Stomach (tissue), 4 donors: ENCODE results near the gene COX8A.

Experiments used
- EP300 ChIP-seq: sonication (generic); formaldehyde crosslinking; IDR thresholded peaks from one replicate; pipeline ENCODE4 v1.6.1; 2017; ENCODE audit warnings: antibody characterized with exemption
- POLR2A ChIP-seq, 4 donors: fragments of 450-650 bp; IDR thresholded peaks; one replicate each; pipeline ENCODE4 v1.6.1; 2016; ENCODE audit warnings: antibody characterized with exemption in 4 of 4, control low read depth in 2 of 4, mild to moderate bottlenecking in 1 of 4, moderate library complexity in 1 of 4
- POLR2AphosphoS5 ChIP-seq, 3 donors: sonication (generic); formaldehyde crosslinking; IDR thresholded peaks; one replicate each; pipeline ENCODE4 v1.6.1; 2016; ENCODE audit warnings: antibody characterized with exemption in 3 of 3
- TF ChIP-seq, protein P1 (sequence below), 7 experiments: fragments of 450-650 bp in 4 of 7; fragments of 200-600 bp in 3 of 7; sonication (generic) in 3 of 7; IDR thresholded peaks; one replicate each; pipeline ENCODE4 v1.5.1; 2016 to 2019; ENCODE audit warnings: antibody characterized with exemption in 7 of 7, control low read depth in 2 of 7, mild to moderate bottlenecking in 1 of 7

DNA sequence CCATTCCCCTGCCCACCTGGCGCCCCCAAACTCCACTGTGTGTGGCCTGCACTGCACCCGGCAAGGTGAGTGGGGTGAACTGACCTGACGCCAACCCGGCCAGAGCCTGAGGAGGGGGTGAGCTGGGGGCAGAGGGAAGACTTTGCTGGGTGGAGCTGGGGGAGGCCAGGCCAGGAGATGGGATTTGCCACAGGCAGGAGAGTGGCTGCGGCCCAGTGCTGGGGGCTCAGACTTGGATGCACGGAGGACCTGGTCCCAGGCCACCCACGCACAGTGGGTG lies 43.5 kb downstream of the COX8A start:
- TF ChIP-seq, protein P1, sequence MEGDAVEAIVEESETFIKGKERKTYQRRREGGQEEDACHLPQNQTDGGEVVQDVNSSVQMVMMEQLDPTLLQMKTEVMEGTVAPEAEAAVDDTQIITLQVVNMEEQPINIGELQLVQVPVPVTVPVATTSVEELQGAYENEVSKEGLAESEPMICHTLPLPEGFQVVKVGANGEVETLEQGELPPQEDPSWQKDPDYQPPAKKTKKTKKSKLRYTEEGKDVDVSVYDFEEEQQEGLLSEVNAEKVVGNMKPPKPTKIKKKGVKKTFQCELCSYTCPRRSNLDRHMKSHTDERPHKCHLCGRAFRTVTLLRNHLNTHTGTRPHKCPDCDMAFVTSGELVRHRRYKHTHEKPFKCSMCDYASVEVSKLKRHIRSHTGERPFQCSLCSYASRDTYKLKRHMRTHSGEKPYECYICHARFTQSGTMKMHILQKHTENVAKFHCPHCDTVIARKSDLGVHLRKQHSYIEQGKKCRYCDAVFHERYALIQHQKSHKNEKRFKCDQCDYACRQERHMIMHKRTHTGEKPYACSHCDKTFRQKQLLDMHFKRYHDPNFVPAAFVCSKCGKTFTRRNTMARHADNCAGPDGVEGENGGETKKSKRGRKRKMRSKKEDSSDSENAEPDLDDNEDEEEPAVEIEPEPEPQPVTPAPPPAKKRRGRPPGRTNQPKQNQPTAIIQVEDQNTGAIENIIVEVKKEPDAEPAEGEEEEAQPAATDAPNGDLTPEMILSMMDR (IDR thresholded peaks at IDR 0.05), result no peak
- TF ChIP-seq EP300, result no peak
- no peak for TF ChIP-seq POLR2A (IDR thresholded peaks at IDR 0.05)
- TF ChIP-seq POLR2AphosphoS5 (IDR thresholded peaks at IDR 0.05), result no peak
